C4-2B (cell line): ENCODE results near the gene DIPK1C.

Experiments
- H3K27ac ChIP-seq: fragments of 450-650 bp; 2 replicates; pipeline ENCODE4 v1.5.1; 2017
- ZFX ChIP-seq: fragments of 450-650 bp; IDR thresholded peaks from 2 replicates; pipeline ENCODE4 v1.6.1; 2017
- TF ChIP-seq, protein P1 (sequence below): fragments of 450-650 bp; conservative IDR thresholded peaks from 2 replicates; pipeline ENCODE4 v1.5.1; 2017; ENCODE audit warnings: mild to moderate bottlenecking

DIPK1C gene

DNA sequence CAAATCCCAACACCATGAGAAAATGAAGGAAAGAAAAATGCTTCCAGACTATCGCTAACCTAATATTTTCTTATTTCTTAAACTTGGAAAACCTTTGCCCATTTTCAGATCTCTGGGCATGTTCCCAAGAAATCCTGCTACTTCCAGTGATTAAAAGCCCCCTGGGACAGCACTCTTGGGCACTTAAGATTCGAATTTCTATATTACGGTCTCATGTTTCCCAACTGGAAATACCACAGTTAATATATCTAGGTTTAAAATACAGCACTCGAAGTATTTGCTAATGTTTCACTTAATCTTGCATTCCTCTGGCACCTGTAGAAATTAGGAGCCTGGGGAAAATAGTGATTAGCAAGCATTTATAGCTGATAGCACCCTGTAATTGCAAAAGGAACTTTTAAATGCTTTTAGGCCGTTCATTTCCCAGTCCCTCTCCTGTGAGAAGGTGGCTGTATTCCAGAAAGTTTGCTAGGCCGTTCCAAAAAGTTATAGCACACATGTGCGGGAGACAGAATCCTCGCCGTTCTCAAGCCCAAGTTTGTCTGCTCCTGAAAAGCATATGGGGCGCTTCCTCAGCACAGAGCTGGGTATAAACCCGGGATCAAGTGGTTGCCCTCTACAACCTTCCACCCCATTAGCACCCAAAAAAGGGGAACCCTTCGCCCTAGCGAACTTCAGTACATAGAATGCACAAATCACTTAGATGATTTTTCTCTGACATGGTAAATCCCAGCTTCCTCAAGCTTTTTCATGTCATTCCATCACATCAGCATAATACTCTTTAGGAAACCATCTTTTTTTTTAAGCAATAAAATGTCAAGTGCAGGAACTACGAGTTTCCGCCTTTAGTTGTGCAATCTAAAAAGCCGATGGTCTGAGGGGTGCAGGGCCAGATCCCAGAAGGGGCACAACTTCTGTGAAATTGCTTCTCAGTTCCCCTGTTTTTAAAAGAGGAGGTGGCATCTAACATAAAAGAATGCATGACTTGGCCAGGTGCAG, 60.6 kb downstream of the DIPK1C start:
- TF ChIP-seq ZFX: no peak
- TF ChIP-seq, protein P1, sequence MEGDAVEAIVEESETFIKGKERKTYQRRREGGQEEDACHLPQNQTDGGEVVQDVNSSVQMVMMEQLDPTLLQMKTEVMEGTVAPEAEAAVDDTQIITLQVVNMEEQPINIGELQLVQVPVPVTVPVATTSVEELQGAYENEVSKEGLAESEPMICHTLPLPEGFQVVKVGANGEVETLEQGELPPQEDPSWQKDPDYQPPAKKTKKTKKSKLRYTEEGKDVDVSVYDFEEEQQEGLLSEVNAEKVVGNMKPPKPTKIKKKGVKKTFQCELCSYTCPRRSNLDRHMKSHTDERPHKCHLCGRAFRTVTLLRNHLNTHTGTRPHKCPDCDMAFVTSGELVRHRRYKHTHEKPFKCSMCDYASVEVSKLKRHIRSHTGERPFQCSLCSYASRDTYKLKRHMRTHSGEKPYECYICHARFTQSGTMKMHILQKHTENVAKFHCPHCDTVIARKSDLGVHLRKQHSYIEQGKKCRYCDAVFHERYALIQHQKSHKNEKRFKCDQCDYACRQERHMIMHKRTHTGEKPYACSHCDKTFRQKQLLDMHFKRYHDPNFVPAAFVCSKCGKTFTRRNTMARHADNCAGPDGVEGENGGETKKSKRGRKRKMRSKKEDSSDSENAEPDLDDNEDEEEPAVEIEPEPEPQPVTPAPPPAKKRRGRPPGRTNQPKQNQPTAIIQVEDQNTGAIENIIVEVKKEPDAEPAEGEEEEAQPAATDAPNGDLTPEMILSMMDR: no peak
- no peak overlapping the region for H3K27ac ChIP-seq

DNA sequence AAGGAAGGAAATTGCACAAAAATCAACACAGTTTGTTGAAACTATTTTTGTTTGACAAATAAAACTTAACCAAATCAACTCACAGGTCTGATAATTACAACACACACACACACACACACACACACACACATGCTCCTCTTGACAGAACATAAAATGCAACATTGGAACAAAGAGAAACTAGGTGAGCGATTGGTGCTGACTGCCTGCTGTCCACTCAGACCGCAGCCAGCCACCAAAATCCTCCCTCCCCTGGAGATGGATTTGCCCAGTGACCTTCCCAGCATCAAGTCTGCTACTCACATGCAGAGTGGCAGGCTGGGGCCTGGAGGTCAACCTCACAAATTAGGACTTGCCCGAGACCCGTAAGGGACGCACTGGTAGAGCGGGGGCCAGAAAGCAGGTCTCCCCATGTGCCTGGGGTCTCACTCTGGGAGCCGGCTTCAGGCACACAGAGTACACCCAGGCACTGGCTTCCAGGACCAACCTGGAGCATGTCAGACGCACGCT, 61.4 kb downstream of the DIPK1C start:
- H3K27ac ChIP-seq: no peak overlapping the region
- TF ChIP-seq ZFX: no peak
- TF ChIP-seq, protein P1: no peak

DNA sequence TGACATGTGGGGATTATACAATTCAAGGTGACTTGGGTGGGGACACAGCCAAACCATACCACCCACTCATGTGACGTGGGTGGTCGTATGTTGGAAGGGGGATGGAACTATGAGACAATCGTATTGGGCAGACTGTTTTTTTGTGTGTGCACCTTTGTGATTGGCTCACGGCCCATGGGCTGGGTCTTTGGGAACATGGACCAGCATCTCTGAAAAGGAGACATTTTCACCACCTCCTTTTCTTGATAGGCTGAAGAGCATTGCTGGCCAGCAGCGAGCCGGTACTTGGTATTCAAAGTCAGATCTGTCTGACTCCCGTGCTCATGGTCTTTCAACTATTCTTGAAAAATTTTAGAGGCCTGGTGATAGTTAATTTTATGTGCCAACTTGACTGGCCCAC, 62.1 kb downstream of the DIPK1C start:
- TF ChIP-seq ZFX: no peak
- TF ChIP-seq, protein P1: no peak
- H3K27ac ChIP-seq: no peak overlapping the region

DNA sequence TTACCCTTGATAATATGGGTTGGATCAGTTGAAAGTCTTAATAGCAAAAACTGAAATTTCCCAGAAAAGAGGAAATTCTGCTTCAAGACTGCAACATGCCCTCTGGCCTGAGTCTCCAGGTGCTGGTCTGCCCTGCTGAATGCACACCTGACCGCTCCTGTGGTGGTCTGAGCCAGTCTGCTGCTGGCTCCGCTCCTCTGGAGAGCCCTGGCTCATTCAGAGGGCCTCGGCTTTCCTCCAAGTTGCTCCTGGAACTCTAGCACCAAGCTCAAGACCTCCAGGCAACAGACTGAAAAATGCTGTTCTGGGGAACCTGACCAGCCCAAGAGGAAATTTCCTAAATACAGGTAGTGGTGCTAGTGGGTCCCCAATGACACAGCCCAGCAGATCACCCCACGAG, 64.8 kb downstream of the DIPK1C start:
- no peak for TF ChIP-seq ZFX
- TF ChIP-seq, protein P1: no peak

DNA sequence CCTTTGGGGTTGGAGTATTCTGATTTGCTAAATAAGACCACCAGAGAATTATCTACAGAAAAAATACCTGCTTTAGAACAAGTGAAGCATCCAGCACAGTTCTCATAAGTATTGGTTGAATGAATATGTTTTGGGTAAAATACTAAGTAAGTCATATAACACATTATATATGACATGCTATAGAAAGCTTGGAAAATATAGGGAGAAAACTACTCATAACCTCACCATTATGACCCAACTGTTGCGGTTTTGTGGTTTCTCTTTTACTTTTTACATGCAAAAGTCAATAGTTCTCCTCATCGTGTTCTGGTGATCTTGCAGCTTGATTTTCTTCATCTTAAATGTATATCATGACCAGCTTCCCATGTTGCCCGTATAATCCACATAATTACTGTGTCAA, 66.2 kb downstream of the DIPK1C start:
- no peak for TF ChIP-seq ZFX
- TF ChIP-seq, protein P1: no peak
- no peak overlapping the region for H3K27ac ChIP-seq

More for the DNA sequence above, 64.8 kb downstream of the DIPK1C start:
- H3K27ac ChIP-seq: no peak overlapping the region

DNA sequence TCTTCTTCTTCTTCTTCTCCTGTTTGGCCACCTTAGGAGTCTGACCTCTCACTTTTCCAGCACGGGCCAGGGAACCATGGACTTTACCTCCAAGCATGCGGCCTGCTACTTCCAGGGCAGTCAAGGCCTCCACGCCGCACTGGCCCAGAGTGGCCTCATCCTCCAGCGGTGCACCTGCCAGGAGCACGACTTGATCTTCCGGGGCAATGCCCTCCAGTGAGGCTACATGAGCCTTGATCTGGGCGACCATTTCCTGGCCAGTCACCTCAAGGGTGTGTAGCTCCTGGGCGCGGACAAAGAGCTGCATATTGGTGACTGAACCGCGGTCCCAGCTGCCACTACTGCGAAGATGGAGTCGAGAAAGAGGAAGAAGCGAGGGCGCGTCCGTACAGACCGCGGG, 67.1 kb downstream of the DIPK1C start:
- TF ChIP-seq, protein P1: no peak
- TF ChIP-seq ZFX: no peak
- H3K27ac ChIP-seq: no peak overlapping the region

DNA sequence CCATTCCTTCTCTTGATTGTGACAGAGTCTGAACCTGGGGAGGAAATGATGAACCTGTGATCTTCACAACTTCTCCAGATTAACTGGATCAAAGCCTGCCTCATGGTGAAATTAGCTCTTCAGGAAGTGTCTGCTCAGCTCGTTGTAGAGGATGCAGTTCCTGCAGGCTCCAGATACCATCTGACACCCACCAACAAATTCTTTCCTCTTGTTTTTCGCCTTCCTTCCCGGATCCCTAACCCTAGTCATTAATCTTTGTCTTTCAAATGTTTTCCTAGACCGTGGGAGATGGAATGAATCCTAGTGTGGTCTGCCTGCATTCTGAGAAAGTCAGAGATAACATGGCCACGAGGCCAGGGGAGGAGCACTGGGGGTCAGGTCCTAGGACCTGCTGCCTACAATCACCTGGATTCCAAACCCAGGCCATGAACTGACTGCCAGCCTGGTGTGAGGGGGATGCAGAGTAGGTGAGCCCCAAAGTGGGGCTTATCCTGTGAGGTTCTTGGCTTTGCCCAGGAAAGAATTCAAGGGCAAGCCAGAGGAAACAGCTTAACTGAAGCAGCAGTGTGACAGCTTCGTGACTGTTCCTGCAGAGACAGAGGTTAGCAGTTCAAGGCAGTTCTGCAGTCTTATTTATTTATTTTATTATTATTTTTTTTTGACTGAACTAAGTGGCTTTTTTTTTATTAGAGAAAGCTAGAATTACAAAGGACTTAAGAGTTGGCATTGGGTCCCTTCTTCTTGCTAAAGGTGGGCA, 67.8 kb downstream of the DIPK1C start:
- no peak overlapping the region for H3K27ac ChIP-seq
- no peak for TF ChIP-seq ZFX
- TF ChIP-seq, protein P1: no peak
